ENCODE results near the gene PAPPA2. TPM values are rescaled to one million over a fixed set of nuclear protein-coding genes. Genes with fewer than 3 reads are reported as not detected.

PAPPA2 gene
- total RNA-seq, 2 experiments from 2014 or later, result 0.03 to 0.05 TPM

GRCh38 chr1:176638713-176639526 is 175.9 kb downstream of the PAPPA2 start:
- Mint-ChIP-seq H3K36me3 (ENCODE audit: low read depth) (no peaks in the 10 kb centered on the region), H3K4me1 (ENCODE audit: low read depth) (no peaks in the 10 kb centered on the region), H3K9me3 (ENCODE audit: insufficient read depth) (no peaks in the 10 kb centered on the region), H3K27ac (no peak overlapping the region), H3K27me3 (ENCODE audit: low read depth) (no peaks in the 10 kb centered on the region), H3K4me3 (no peak overlapping the region)
- DNase-seq (no peak), ATAC-seq (no peak)
- CTCF ChIA-PET, result no interaction called here
- POLR2A ChIA-PET, result no interaction called here

- ChIA-PET CTCF (no interaction called here), POLR2A (interaction anchor here (0.6 kb wide), 1 partner anchor 8 kb away, joined by 3 read pairs; no protein-coding TSS in a partner anchor)
- no peak overlapping the region for H3K4me3 Mint-ChIP-seq
- DNase-seq (no peak), ATAC-seq (no peak)
- H3K27ac Mint-ChIP-seq, result no peak overlapping the region
- no peaks in the 10 kb centered on the region for H3K4me1 Mint-ChIP-seq (ENCODE audit: low read depth)
- no peaks in the 10 kb centered on the region for H3K27me3 Mint-ChIP-seq (ENCODE audit: low read depth)
- H3K36me3 Mint-ChIP-seq (ENCODE audit: low read depth), result no peaks in the 10 kb centered on the region
- no peaks in the 10 kb centered on the region for H3K9me3 Mint-ChIP-seq (ENCODE audit: insufficient read depth)
Measured at GRCh38 chr1:176643536-176643935, 180.6 kb downstream of the PAPPA2 start.

- no peak for ATAC-seq
- H3K36me3 Mint-ChIP-seq (ENCODE audit: low read depth), result no peaks in the 10 kb centered on the region
- no peak overlapping the region for H3K4me3 Mint-ChIP-seq
- H3K27ac Mint-ChIP-seq, result no peak overlapping the region
- H3K27me3 Mint-ChIP-seq (ENCODE audit: low read depth), result no peaks in the 10 kb centered on the region
- ChIA-PET CTCF (no interaction called here), POLR2A (no interaction called here)
- H3K9me3 Mint-ChIP-seq (ENCODE audit: insufficient read depth), result peaks cover 4% of the 10 kb centered on the region
- no peaks in the 10 kb centered on the region for H3K4me1 Mint-ChIP-seq (ENCODE audit: low read depth)
- no peak for DNase-seq
Measured at GRCh38 chr1:176648556-176648955, 185.6 kb downstream of the PAPPA2 start.

GRCh38 chr1:176656257-176656995 is 193.5 kb downstream of the PAPPA2 start:
- Mint-ChIP-seq H3K27me3 (ENCODE audit: low read depth) (no peaks in the 10 kb centered on the region), H3K36me3 (ENCODE audit: low read depth) (no peaks in the 10 kb centered on the region), H3K27ac (no peak overlapping the region), H3K4me3 (no peak overlapping the region), H3K9me3 (ENCODE audit: insufficient read depth) (peaks cover 4% of the 10 kb centered on the region), H3K4me1 (ENCODE audit: low read depth) (no peaks in the 10 kb centered on the region)
- CTCF ChIA-PET, result no interaction called here
- DNase-seq (no peak), ATAC-seq (no peak)
- POLR2A ChIA-PET, result no interaction called here

GRCh38 chr1:176669782-176670181 is 206.8 kb downstream of the PAPPA2 start:
- no peak overlapping the region for H3K4me3 Mint-ChIP-seq
- POLR2A ChIA-PET, result no interaction called here
- ATAC-seq (no peak), DNase-seq (no peak)
- no peaks in the 10 kb centered on the region for H3K27me3 Mint-ChIP-seq (ENCODE audit: low read depth)
- H3K4me1 Mint-ChIP-seq (ENCODE audit: low read depth), result no peaks in the 10 kb centered on the region
- CTCF ChIA-PET, result no interaction called here
- no peaks in the 10 kb centered on the region for H3K36me3 Mint-ChIP-seq (ENCODE audit: low read depth)
- no peak overlapping the region for H3K27ac Mint-ChIP-seq
- H3K9me3 Mint-ChIP-seq (ENCODE audit: insufficient read depth), result no peaks in the 10 kb centered on the region

GRCh38 chr1:176670853-176671252 is 207.9 kb downstream of the PAPPA2 start:
- Mint-ChIP-seq H3K9me3 (ENCODE audit: insufficient read depth) (no peaks in the 10 kb centered on the region), H3K36me3 (ENCODE audit: low read depth) (no peaks in the 10 kb centered on the region), H3K27ac (no peak overlapping the region), H3K27me3 (ENCODE audit: low read depth) (no peaks in the 10 kb centered on the region), H3K4me3 (no peak overlapping the region), H3K4me1 (ENCODE audit: low read depth) (no peaks in the 10 kb centered on the region)
- no peak for ATAC-seq
- ChIA-PET CTCF (no interaction called here), POLR2A (no interaction called here)
- no peak for DNase-seq

GRCh38 chr1:176682830-176683535 is 220.0 kb downstream of the PAPPA2 start:
- Mint-ChIP-seq H3K4me3 (no peak overlapping the region), H3K36me3 (ENCODE audit: low read depth) (no peaks in the 10 kb centered on the region), H3K4me1 (ENCODE audit: low read depth) (no peaks in the 10 kb centered on the region), H3K9me3 (ENCODE audit: insufficient read depth) (no peaks in the 10 kb centered on the region), H3K27me3 (ENCODE audit: low read depth) (no peaks in the 10 kb centered on the region), H3K27ac (no peak overlapping the region)
- ChIA-PET CTCF (no interaction called here), POLR2A (no interaction called here)
- no peak for DNase-seq
- no peak for ATAC-seq

- no peaks in the 10 kb centered on the region for H3K36me3 Mint-ChIP-seq (ENCODE audit: low read depth)
- H3K4me1 Mint-ChIP-seq (ENCODE audit: low read depth), result no peaks in the 10 kb centered on the region
- H3K27ac Mint-ChIP-seq, result no peak overlapping the region
- peak; percentile 29 for DNase-seq
- no peaks in the 10 kb centered on the region for H3K27me3 Mint-ChIP-seq (ENCODE audit: low read depth)
- no peak overlapping the region for H3K4me3 Mint-ChIP-seq
- CTCF ChIA-PET, result interaction anchor here (0.7 to 2.6 kb wide), 5 partner anchors 11 to 318 kb away, joined by 3 to 19 read pairs (median 4); no protein-coding TSS in a partner anchor
- ATAC-seq, result peak; percentile 71
- POLR2A ChIA-PET, result no interaction called here
- H3K9me3 Mint-ChIP-seq (ENCODE audit: insufficient read depth), result no peaks in the 10 kb centered on the region
Measured at GRCh38 chr1:176691251-176692228, 228.6 kb downstream of the PAPPA2 start.

- no peak for ATAC-seq
- DNase-seq, result no peak
- H3K36me3 Mint-ChIP-seq (ENCODE audit: low read depth), result no peaks in the 10 kb centered on the region
- POLR2A ChIA-PET, result no interaction called here
- CTCF ChIA-PET, result interaction anchor here (1.4 to 2.6 kb wide), 3 partner anchors 13 to 143 kb away, joined by 4 to 19 read pairs (median 4); no protein-coding TSS in a partner anchor
- no peaks in the 10 kb centered on the region for H3K27me3 Mint-ChIP-seq (ENCODE audit: low read depth)
- no peaks in the 10 kb centered on the region for H3K9me3 Mint-ChIP-seq (ENCODE audit: insufficient read depth)
- H3K27ac Mint-ChIP-seq, result no peak overlapping the region
- H3K4me3 Mint-ChIP-seq, result no peak overlapping the region
- no peaks in the 10 kb centered on the region for H3K4me1 Mint-ChIP-seq (ENCODE audit: low read depth)
Measured at GRCh38 chr1:176692431-176692830, 229.5 kb downstream of the PAPPA2 start.

- no peaks in the 10 kb centered on the region for H3K36me3 Mint-ChIP-seq (ENCODE audit: low read depth)
- no peaks in the 10 kb centered on the region for H3K27me3 Mint-ChIP-seq (ENCODE audit: low read depth)
- no peaks in the 10 kb centered on the region for H3K4me1 Mint-ChIP-seq (ENCODE audit: low read depth)
- no peaks in the 10 kb centered on the region for H3K9me3 Mint-ChIP-seq (ENCODE audit: insufficient read depth)
- DNase-seq (no peak), ATAC-seq (no peak)
- CTCF ChIA-PET, result interaction anchor here (1.4 kb wide), 1 partner anchor 13 kb away, joined by 4 read pairs; no protein-coding TSS in a partner anchor
- H3K27ac Mint-ChIP-seq, result no peak overlapping the region
- H3K4me3 Mint-ChIP-seq, result no peak overlapping the region
- POLR2A ChIA-PET, result no interaction called here
Measured at GRCh38 chr1:176692988-176693696, 230.2 kb downstream of the PAPPA2 start.
